H1 (cell line): ENCODE measurements around the gene JAKMIP1. TPM values are rescaled to one million over a fixed set of nuclear protein-coding genes. Genes with fewer than 3 reads are reported as not detected.

Experiments
- CTCF ChIA-PET: fragments of 300-600 bp; sonication (Branson Sonifier 250); formaldehyde crosslinking; loops from one replicate; lab custom pipeline; 2021; ENCODE audit not compliant: partially characterized antibody; lab: Charles Lee
- POLR2A ChIA-PET: fragments of 300-600 bp; sonication (Branson Sonifier 250); formaldehyde crosslinking; loops from one replicate; lab custom pipeline; 2021; ENCODE audit warnings: inconsistent platforms; ENCODE audit not compliant: partially characterized antibody; lab: Charles Lee
- DNase-seq, 2 experiments: peaks; one replicate each; pipeline versions ENCODE4 v3.0.0 to v3.0.0-alpha.2; 2010 to 2022; ENCODE audit warnings: low spot score in 2 of 2, low read depth in 1 of 2, mixed read lengths in 1 of 2
- FAIRE-seq: peaks from 2 replicates; lab custom pipeline; 2011; peaks lifted over from hg19 to GRCh38; lab: Jason Lieb, UNC
- H2AFZ ChIP-seq: 2 replicates; pipeline ENCODE4 v1.8.1; 2012; ENCODE audit warnings: low read length, inconsistent platforms
- H2AK5ac ChIP-seq: 2 replicates; pipeline ENCODE4 v1.6.1; 2013; ENCODE audit warnings: low read depth, low read length
- H2BK120ac ChIP-seq: replicated peaks from 2 replicates; pipeline ENCODE3; 2013; ENCODE audit warnings: low read depth, low read length, inconsistent platforms
- H2BK12ac ChIP-seq: 2 replicates; pipeline ENCODE4 v1.6.1; 2013; ENCODE audit warnings: low read depth, low read length
- H2BK15ac ChIP-seq: 2 replicates; pipeline ENCODE4 v1.6.1; 2013; ENCODE audit warnings: low read length
- H2BK20ac ChIP-seq: 2 replicates; pipeline ENCODE4 v1.6.1; 2013; ENCODE audit warnings: low read length
- H2BK5ac ChIP-seq: 2 replicates; pipeline ENCODE4 v1.6.1; 2013; ENCODE audit warnings: low read depth, low read length
- H3K14ac ChIP-seq: 2 replicates; pipeline ENCODE4 v1.6.1; 2013; ENCODE audit warnings: inconsistent platforms; ENCODE audit not compliant: insufficient read length
- H3K18ac ChIP-seq: 2 replicates; pipeline ENCODE4 v1.6.1; 2013; ENCODE audit warnings: low read length; ENCODE audit errors: extremely low read depth
- H3K23ac ChIP-seq: 2 replicates; pipeline ENCODE4 v1.6.1; 2013; ENCODE audit warnings: inconsistent platforms; ENCODE audit not compliant: insufficient read length
- H3K23me2 ChIP-seq: 2 replicates; pipeline ENCODE4 v1.6.1; 2013; ENCODE audit warnings: low read depth, low read length
- H3K27ac ChIP-seq: 2 replicates; pipeline ENCODE4 v1.6.1; 2011; ENCODE audit warnings: low read depth, low read length, inconsistent platforms
- H3K27me3 ChIP-seq, 4 experiments: replicated peaks in 1 of 4; 1 replicate in 1 of 4; 2 replicates in 3 of 4; pipeline versions ENCODE4 v1.6.1 to v1.8.1; 2011 to 2013; ENCODE audit warnings: low read length in 3 of 4, mild to moderate bottlenecking in 3 of 4, inconsistent platforms in 2 of 4, mixed read lengths in 2 of 4, moderate library complexity in 1 of 4; ENCODE audit not compliant: control insufficient read depth in 3 of 4, insufficient read depth in 3 of 4; ENCODE audit errors: extremely low read depth in 1 of 4
- H3K36me3 ChIP-seq, 4 experiments: 2 replicates each; pipeline versions ENCODE4 v1.6.1 to v1.8.1; 2011 to 2013; ENCODE audit warnings: mild to moderate bottlenecking in 4 of 4, low read length in 3 of 4, moderate library complexity in 2 of 4, control low read depth in 1 of 4, inconsistent platforms in 1 of 4; ENCODE audit not compliant: insufficient read depth in 4 of 4, control insufficient read depth in 2 of 4
- H3K4ac ChIP-seq: replicated peaks from 2 replicates; pipeline ENCODE3; 2013; ENCODE audit warnings: low read length, low read depth, mixed read lengths, inconsistent platforms; ENCODE audit not compliant: insufficient read length
- H3K4me1 ChIP-seq, 4 experiments: replicated peaks in 1 of 4; 1 replicate in 1 of 4; 2 replicates in 3 of 4; pipeline versions ENCODE4 v1.6.1 to v1.8.1; 2011 to 2013; ENCODE audit warnings: low read length in 3 of 4, inconsistent platforms in 2 of 4, mixed read lengths in 1 of 4; ENCODE audit not compliant: insufficient read depth in 4 of 4, control insufficient read depth in 3 of 4
- H3K4me2 ChIP-seq, 2 experiments: 2 replicates each; pipeline versions ENCODE4 v1.6.1 to v1.8.1; 2011 to 2013; ENCODE audit warnings: low read depth in 2 of 2, low read length in 2 of 2, control low read depth in 1 of 2, inconsistent platforms in 1 of 2, mild to moderate bottlenecking in 1 of 2; ENCODE audit not compliant: insufficient read depth in 1 of 2
- H3K4me3 ChIP-seq, 4 experiments: fragments of 200-600, 300-600 bp in 1 of 4; sonication (generic), shearing (Covaris generic), sonication (Bioruptor Twin) in 1 of 4; 2 replicates each; pipeline versions ENCODE4 v1.5.1 to v1.8.1; 2011 to 2016; ENCODE audit warnings: low read length in 4 of 4, low read depth in 3 of 4, control low read depth in 2 of 4, inconsistent platforms in 2 of 4, mild to moderate bottlenecking in 2 of 4, mixed read lengths in 1 of 4, moderate library complexity in 1 of 4; ENCODE audit not compliant: insufficient read depth in 2 of 4; ENCODE audit errors: extremely low read depth in 1 of 4
- H3K56ac ChIP-seq: replicated peaks from 2 replicates; pipeline ENCODE3; 2013; ENCODE audit warnings: low read depth, mild to moderate bottlenecking, mixed read lengths, low read length, inconsistent platforms; ENCODE audit not compliant: insufficient read length
- H3K79me1 ChIP-seq: 2 replicates; pipeline ENCODE4 v1.6.1; 2013; ENCODE audit warnings: low read depth, low read length, control low read depth
- H3K79me2 ChIP-seq, 2 experiments: 2 replicates each; pipeline versions ENCODE4 v1.6.1 to v1.8.1; 2012 to 2013; ENCODE audit warnings: low read length in 2 of 2, mild to moderate bottlenecking in 2 of 2, inconsistent platforms in 1 of 2; ENCODE audit not compliant: insufficient read depth in 2 of 2, control insufficient read depth in 1 of 2
- H3K9ac ChIP-seq, 4 experiments: replicated peaks in 1 of 4; 1 replicate in 1 of 4; 2 replicates in 3 of 4; pipeline versions ENCODE4 v1.6.1 to v1.8.1; 2011 to 2013; ENCODE audit warnings: low read depth in 3 of 4, low read length in 3 of 4, control low read depth in 2 of 4, mild to moderate bottlenecking in 2 of 4, moderate library complexity in 2 of 4, inconsistent platforms in 1 of 4; ENCODE audit errors: extremely low read depth in 1 of 4
- H3K9me3 ChIP-seq, 2 experiments: 2 replicates each; pipeline versions ENCODE4 v1.6.1 to v1.8.1; 2012 to 2013; ENCODE audit warnings: mild to moderate bottlenecking in 2 of 2, moderate library complexity in 2 of 2, control low read depth in 1 of 2, inconsistent platforms in 1 of 2, low read depth in 1 of 2, low read length in 1 of 2, mixed read lengths in 1 of 2; ENCODE audit not compliant: insufficient read depth in 2 of 2
- H4K20me1 ChIP-seq, 2 experiments: replicated peaks in 1 of 2; 2 replicates each; pipeline versions ENCODE3 to v1.8.1; 2011 to 2013; ENCODE audit warnings: inconsistent platforms in 2 of 2, low read length in 2 of 2, mild to moderate bottlenecking in 1 of 2; ENCODE audit not compliant: insufficient read depth in 2 of 2, control insufficient read depth in 1 of 2
- H4K5ac ChIP-seq: 2 replicates; pipeline ENCODE4 v1.6.1; 2013; ENCODE audit warnings: low read length, low read depth, mixed read lengths, inconsistent platforms; ENCODE audit not compliant: insufficient read length
- H4K8ac ChIP-seq: 2 replicates; pipeline ENCODE4 v1.8.0; 2013; ENCODE audit warnings: mild to moderate bottlenecking, moderate library complexity, low read length, inconsistent platforms; ENCODE audit not compliant: insufficient read depth; ENCODE audit errors: extremely low read depth
- H4K91ac ChIP-seq: replicated peaks from 2 replicates; pipeline ENCODE3; 2013; ENCODE audit warnings: low read length, mixed read lengths, inconsistent platforms; ENCODE audit not compliant: insufficient read length
- CEBPB ChIP-seq: IDR thresholded peaks from 2 replicates; pipeline ENCODE4 v1.6.1; 2012; ENCODE audit warnings: low read depth, low read length
- GABPA ChIP-seq: IDR thresholded peaks from 2 replicates; pipeline ENCODE4 v1.6.1; 2011; ENCODE audit warnings: mild to moderate bottlenecking, low read length, moderate library complexity, borderline replicate concordance; ENCODE audit not compliant: insufficient read depth
- KDM4A ChIP-seq: IDR thresholded peaks from one replicate; pipeline ENCODE4 v1.7.1; 2012; ENCODE audit warnings: low read depth, mild to moderate bottlenecking, moderate library complexity, low read length, inconsistent platforms; ENCODE audit not compliant: severe bottlenecking
- KDM5A ChIP-seq: fragments of 200-600 bp; IDR thresholded peaks from 2 replicates; pipeline ENCODE4 v1.7.1; 2012; ENCODE audit warnings: mild to moderate bottlenecking, low read length, inconsistent platforms, mixed read lengths
- PHF8 ChIP-seq: fragments of 200-600 bp; sonication (generic); conservative IDR thresholded peaks from 2 replicates; pipeline ENCODE4 v1.7.1; 2012; ENCODE audit warnings: low read depth, mild to moderate bottlenecking, inconsistent platforms, low read length, moderate library complexity
- POLR2A ChIP-seq, 2 experiments: IDR thresholded peaks; 1 replicate in 1 of 2; 2 replicates in 1 of 2; pipeline ENCODE4 v1.6.1; 2011; ENCODE audit warnings: low read depth in 2 of 2, low read length in 2 of 2, mild to moderate bottlenecking in 2 of 2; ENCODE audit errors: control extremely low read depth in 1 of 2
- RAD21 ChIP-seq, 2 experiments: IDR thresholded peaks in 1 of 2; conservative IDR thresholded peaks in 1 of 2; 2 replicates each; pipeline ENCODE4 v1.6.1; 2011; ENCODE audit warnings: low read depth in 2 of 2, low read length in 2 of 2, improper control_type of control experiment in 1 of 2, inconsistent platforms in 1 of 2, mild to moderate bottlenecking in 1 of 2, moderate library complexity in 1 of 2
- RNF2 ChIP-seq: fragments of 200-900, 300-1000 bp; sonication (generic); IDR thresholded peaks from 2 replicates; pipeline ENCODE4 v1.7.1; 2016; ENCODE audit warnings: borderline replicate concordance, low read depth, mild to moderate bottlenecking, antibody characterized with exemption, low read length; ENCODE audit not compliant: poor library complexity, severe bottlenecking; ENCODE audit errors: missing control alignments
- SAP30 ChIP-seq: fragments of 300-600 bp; sonication (generic); IDR thresholded peaks from 2 replicates; pipeline ENCODE4 v1.7.1; 2012; ENCODE audit warnings: low read length, moderate library complexity, mild to moderate bottlenecking, inconsistent platforms; ENCODE audit not compliant: insufficient read depth, insufficient replicate concordance
- TAF7 ChIP-seq: optimal IDR thresholded peaks from 2 replicates; pipeline ENCODE3; 2011; ENCODE audit warnings: low read depth, mild to moderate bottlenecking, inconsistent platforms, low read length, moderate library complexity, borderline replicate concordance
- ZNF274 ChIP-seq: IDR thresholded peaks from 2 replicates; pipeline ENCODE4 v1.7.0; 2012; ENCODE audit warnings: low read length, borderline replicate concordance; ENCODE audit errors: extremely low read depth
- WGBS, 2 experiments: shearing (Covaris generic) in 1 of 2; methylation state at CpG; one replicate each; pipeline versions ENCODE4 v1.1.6 to v1.1.7; 2013 to 2015; ENCODE audit warnings: low lambda C conversion rate in 2 of 2, mixed read lengths in 2 of 2, inconsistent platforms in 1 of 2, low coverage in 1 of 2, missing lambda C conversion rate in 1 of 2; ENCODE audit not compliant: insufficient replicate concordance in 2 of 2, insufficient coverage in 1 of 2, insufficient read length in 1 of 2; ENCODE audit errors: extremely low coverage in 1 of 2, missing lambda C conversion rate in 1 of 2; 5-methylcytosine and 5-hydroxymethylcytosine counted together
- polyA plus RNA-seq, 7 experiments: library from polyadenylated mRNA; depleted of rRNA in 3 of 7; stranded (reverse) in 5 of 7; unstranded in 2 of 7; fragments of >200 nt in 5 of 7; fragments of 200-250 nt in 2 of 7; gene quantifications; 1 replicate in 5 of 7; 2 replicates in 1 of 7; 4 replicates in 1 of 7; pipeline versions ENCODE4 v1.2.1 to v1.2.3, GENCODE V29; 2011 to 2013; ENCODE audit warnings: missing spikeins in 2 of 7, mixed read lengths in 2 of 7
- total RNA-seq: library from RNA; stranded (reverse); fragmentation: NEBNext Ultra II Directional; extraction: Animal tissue kit (Norgen Biotek cat#: 25700); gene quantifications from 2 replicates; pipeline ENCODE4 v1.2.1, GENCODE V29; 2021
- TF ChIP-seq, protein P1 (sequence below): IDR thresholded peaks from 2 replicates; pipeline ENCODE4 v1.6.1; 2012; ENCODE audit warnings: inconsistent platforms

The JAKMIP1 gene
- total and polyA plus RNA-seq, 2 of the 8 experiments (the other 6 are each of a cell fraction or from before 2014, with no cell fraction given): 2.5 to 4.4 TPM

DNA sequence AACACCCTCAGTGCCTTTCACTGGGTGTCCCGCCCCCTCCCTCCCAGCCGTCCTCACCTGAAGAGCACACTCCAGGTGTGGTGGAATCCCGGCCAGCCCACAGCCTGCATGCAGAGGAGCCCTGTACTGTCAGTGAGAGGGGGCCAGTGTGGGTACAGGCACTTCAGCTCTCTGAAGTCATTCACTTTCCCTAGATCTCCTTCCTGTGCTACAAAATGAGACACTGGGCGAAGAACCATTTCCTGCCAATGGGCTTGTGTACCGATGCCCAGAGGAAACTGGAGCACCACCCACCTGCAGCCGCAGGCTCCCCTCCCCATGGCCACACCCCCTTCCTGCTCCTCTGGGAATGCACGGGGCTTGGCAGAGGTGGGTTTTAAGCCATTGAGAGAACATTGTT, 108.2 kb downstream of the JAKMIP1 start:
- DNase-seq (no peak), FAIRE-seq (no peak)
- H3K9me3 ChIP-seq: no peaks in the 10 kb centered on the region
- no peak overlapping the region for H4K91ac ChIP-seq
- no peak overlapping the region for H3K56ac ChIP-seq
- POLR2A ChIA-PET: interaction anchor here (0.6 to 1.0 kb wide), 2 partner anchors 23 to 106 kb away, joined by 3 read pairs; no protein-coding TSS in a partner anchor
- H2BK120ac ChIP-seq: no peak overlapping the region
- H3K14ac ChIP-seq: no peak overlapping the region
- H3K18ac ChIP-seq: no peak overlapping the region
- no peak overlapping the region for H3K23ac ChIP-seq
- H4K8ac ChIP-seq: no peak overlapping the region
- H2BK15ac ChIP-seq: no peak overlapping the region
- H3K4me3 ChIP-seq: no peak overlapping the region; a peak in 1 of 8 replicates
- H3K27ac ChIP-seq: no peak overlapping the region
- H3K27me3 ChIP-seq: no peaks in the 10 kb centered on the region
- no peak overlapping the region; the same call in 1 of the 2 replicates for H2BK5ac ChIP-seq
- no peaks in the 10 kb centered on the region for H3K23me2 ChIP-seq
- H3K4me1 ChIP-seq: peaks cover 0 to 8% (median 4%) of the 10 kb centered on the region in 4 experiments; a peak in 4 of 7 replicates
- CTCF ChIA-PET: interaction anchor here (0.7 to 7.7 kb wide), 8 partner anchors 14 to 100 kb away, joined by 3 to 111 read pairs (median 4); no protein-coding TSS in a partner anchor
- peak overlapping the region in 1 of 2 experiments; percentile 37; a peak in 1 of 4 replicates for H3K4me2 ChIP-seq
- no peak overlapping the region for H2BK12ac ChIP-seq
- no peak overlapping the region for H3K9ac ChIP-seq
- H4K20me1 ChIP-seq: no peaks in the 10 kb centered on the region
- H3K79me2 ChIP-seq: no peaks in the 10 kb centered on the region
- H4K5ac ChIP-seq: no peak overlapping the region
- H3K79me1 ChIP-seq: no peaks in the 10 kb centered on the region
- peak overlapping the region; percentile 34; the same call in 1 of the 2 replicates for H2AFZ ChIP-seq
- 42% methylated on average over 4 of the region's 7 CpGs; no CpG with 5 or more reads in 1 of the 2 experiments for WGBS, 2 experiments
- no peak overlapping the region for H2AK5ac ChIP-seq
- H3K4ac ChIP-seq: no peak overlapping the region
- H3K36me3 ChIP-seq: no peaks in the 10 kb centered on the region
- H2BK20ac ChIP-seq: no peak overlapping the region
- TF ChIP-seq RAD21 (IDR thresholded peaks at IDR 0.05 in 1 of 2, conservative IDR thresholded peaks at IDR 0.05 in 1 of 2; ENCODE audit: low read depth in 2 of 2, low read length in 2 of 2) (no peak), GABPA (no peak), CEBPB (no peak), SAP30 (no peak), KDM4A (no peak), TAF7 (no peak), PHF8 (no peak), RNF2 (no peak), POLR2A (IDR thresholded peaks at IDR 0.05; ENCODE audit: control extremely low read depth in 1 of 2, low read depth in 2 of 2, low read length in 2 of 2) (no peak), ZNF274 (no peak), KDM5A (no peak)
- TF ChIP-seq, protein P1, sequence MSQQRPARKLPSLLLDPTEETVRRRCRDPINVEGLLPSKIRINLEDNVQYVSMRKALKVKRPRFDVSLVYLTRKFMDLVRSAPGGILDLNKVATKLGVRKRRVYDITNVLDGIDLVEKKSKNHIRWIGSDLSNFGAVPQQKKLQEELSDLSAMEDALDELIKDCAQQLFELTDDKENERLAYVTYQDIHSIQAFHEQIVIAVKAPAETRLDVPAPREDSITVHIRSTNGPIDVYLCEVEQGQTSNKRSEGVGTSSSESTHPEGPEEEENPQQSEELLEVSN: no peak
